Epithelial cell of esophagus (primary cell): ENCODE measurements around the gene PLXNA4.

Experiments
- DNase-seq: peaks from one replicate; pipeline ENCODE4 v3.0.0; 2010; ENCODE audit warnings: low read depth
- H3K4me3 ChIP-seq: 2 replicates; pipeline ENCODE4 v1.5.1; 2011; ENCODE audit warnings: mild to moderate bottlenecking, low read length, control low read depth
- TF ChIP-seq, protein P1 (sequence below): IDR thresholded peaks from 2 replicates; pipeline ENCODE4 v1.5.1; 2011; ENCODE audit warnings: low read depth, mild to moderate bottlenecking, low read length, control low read depth, inconsistent platforms; ENCODE audit not compliant: insufficient read depth; ENCODE audit errors: missing control alignments

Gene PLXNA4

GRCh38 chr7:132579260-132579899 is 3.1 kb upstream of the PLXNA4 start:
- no peak for DNase-seq
- H3K4me3 ChIP-seq = no peak overlapping the region

DNA sequence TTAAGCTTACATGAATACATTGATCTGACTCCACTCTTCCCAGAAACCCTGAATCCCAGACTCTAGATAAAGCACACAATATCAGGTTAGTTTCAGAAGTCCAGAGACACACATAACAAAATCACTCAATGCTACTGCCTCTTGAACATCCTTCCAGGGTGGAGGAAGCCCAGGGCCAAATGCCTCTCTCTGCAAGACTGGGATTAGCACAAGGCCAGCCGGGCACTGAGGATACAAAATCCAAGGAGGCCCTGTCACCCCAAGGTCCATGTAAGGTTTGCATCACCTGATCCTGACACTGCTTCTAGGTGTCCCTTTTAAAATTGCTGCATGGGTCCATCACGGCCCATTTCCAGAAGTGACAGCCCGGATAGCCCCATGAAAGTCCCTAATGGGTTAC is 2.6 kb upstream of the PLXNA4 start:
- TF ChIP-seq, protein P1, sequence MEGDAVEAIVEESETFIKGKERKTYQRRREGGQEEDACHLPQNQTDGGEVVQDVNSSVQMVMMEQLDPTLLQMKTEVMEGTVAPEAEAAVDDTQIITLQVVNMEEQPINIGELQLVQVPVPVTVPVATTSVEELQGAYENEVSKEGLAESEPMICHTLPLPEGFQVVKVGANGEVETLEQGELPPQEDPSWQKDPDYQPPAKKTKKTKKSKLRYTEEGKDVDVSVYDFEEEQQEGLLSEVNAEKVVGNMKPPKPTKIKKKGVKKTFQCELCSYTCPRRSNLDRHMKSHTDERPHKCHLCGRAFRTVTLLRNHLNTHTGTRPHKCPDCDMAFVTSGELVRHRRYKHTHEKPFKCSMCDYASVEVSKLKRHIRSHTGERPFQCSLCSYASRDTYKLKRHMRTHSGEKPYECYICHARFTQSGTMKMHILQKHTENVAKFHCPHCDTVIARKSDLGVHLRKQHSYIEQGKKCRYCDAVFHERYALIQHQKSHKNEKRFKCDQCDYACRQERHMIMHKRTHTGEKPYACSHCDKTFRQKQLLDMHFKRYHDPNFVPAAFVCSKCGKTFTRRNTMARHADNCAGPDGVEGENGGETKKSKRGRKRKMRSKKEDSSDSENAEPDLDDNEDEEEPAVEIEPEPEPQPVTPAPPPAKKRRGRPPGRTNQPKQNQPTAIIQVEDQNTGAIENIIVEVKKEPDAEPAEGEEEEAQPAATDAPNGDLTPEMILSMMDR = no peak
- no peak for DNase-seq
- no peak overlapping the region for H3K4me3 ChIP-seq

More at GRCh38 chr7:132579260-132579899, 3.1 kb upstream of the PLXNA4 start:
- TF ChIP-seq, protein P1 = no peak

DNA sequence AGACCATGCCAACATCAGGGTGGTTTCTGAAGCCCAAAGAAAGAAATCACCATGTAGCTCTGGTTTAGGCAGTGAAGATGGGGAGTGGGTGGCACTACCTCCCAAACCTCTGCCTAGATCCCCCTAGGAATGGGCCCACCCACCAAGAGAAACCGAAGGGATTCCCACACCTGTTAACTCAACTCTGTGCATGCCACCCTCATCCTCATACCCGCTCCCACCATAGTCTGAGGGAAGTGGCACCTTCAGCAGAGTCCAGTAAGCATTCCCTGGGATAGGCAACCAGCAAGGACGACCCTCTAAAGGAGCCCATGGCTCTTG is 1.7 kb upstream of the PLXNA4 start:
- no peak for DNase-seq
- no peak overlapping the region for H3K4me3 ChIP-seq
- TF ChIP-seq, protein P1 = no peak

- H3K4me3 ChIP-seq = no peak overlapping the region
- TF ChIP-seq, protein P1 = no peak
- DNase-seq = peak; percentile 20
These were observed 1.2 kb upstream of the PLXNA4 start for GRCh38 chr7:132577206-132578049.

GRCh38 chr7:132576721-132577085 is 433 bp upstream of the PLXNA4 start:
- no peak for DNase-seq
- H3K4me3 ChIP-seq = no peak overlapping the region
- TF ChIP-seq, protein P1 = no peak

- TF ChIP-seq, protein P1 = no peak
- DNase-seq = peak; percentile 21
- H3K4me3 ChIP-seq = no peak overlapping the region
These were observed 770 bp downstream of the PLXNA4 start for GRCh38 chr7:132575419-132575981.
